Erythroblast (primary cell): ENCODE results near the gene HEG1.

ENCODE experiments used
- GATA1 ChIP-seq: IDR thresholded peaks from 2 replicates; pipeline ENCODE4 v1.6.1; 2011; ENCODE audit warnings: low read depth, mild to moderate bottlenecking, control low read depth, low read length, moderate library complexity
- POLR2A ChIP-seq: IDR thresholded peaks from 2 replicates; pipeline ENCODE4 v1.6.1; 2011; ENCODE audit warnings: mild to moderate bottlenecking, low read length

GRCh38 chr3:124964387-124964786 is 91.4 kb downstream of the HEG1 start:
- TF ChIP-seq POLR2A = no peak
- no peak for TF ChIP-seq GATA1
